Thyroid gland (tissue), 4 donors: ENCODE measurements around the gene NR6A1. TPM values are rescaled to one million over a fixed set of nuclear protein-coding genes. Genes with fewer than 3 reads are reported as not detected.

Experiments used
- DNase-seq, 2 donors: peaks; one replicate each; pipeline ENCODE4 v3.0.0-alpha.2; 2019
- H3K27ac ChIP-seq, 3 donors: fragments of 200-600 bp; sonication (generic); 1 replicate in 2 of 3; 2 replicates in 1 of 3; pipeline ENCODE4 v1.5.1; 2016 to 2019; ENCODE audit warnings: mild to moderate bottlenecking in 1 of 3, moderate library complexity in 1 of 3
- H3K27me3 ChIP-seq: fragments of 200-600 bp; sonication (generic); one replicate; pipeline ENCODE4 v1.5.1; 2019
- H3K36me3 ChIP-seq, 2 donors: fragments of 200-600 bp; sonication (generic); one replicate each; pipeline ENCODE4 v1.5.1; 2016 to 2019
- H3K4me1 ChIP-seq, 2 donors: fragments of 200-600 bp; sonication (generic); one replicate each; pipeline ENCODE4 v1.5.1; 2017 to 2019
- H3K4me3 ChIP-seq, 3 donors: fragments of 200-600 bp; sonication (generic); replicated peaks in 1 of 3; 1 replicate in 2 of 3; 2 replicates in 1 of 3; pipeline ENCODE4 v1.5.1; 2016; ENCODE audit warnings: mild to moderate bottlenecking in 1 of 3
- H3K9me3 ChIP-seq: fragments of 200-600 bp; sonication (generic); one replicate; pipeline ENCODE4 v1.5.1; 2017
- CTCF ChIP-seq, 6 experiments: fragments of 200-600 bp in 3 of 6; fragments of 450-650 bp in 3 of 6; sonication (generic) in 3 of 6; IDR thresholded peaks; one replicate each; pipeline ENCODE4 v1.5.1; 2016 to 2019; ENCODE audit warnings: antibody characterized with exemption in 6 of 6, mild to moderate bottlenecking in 2 of 6, inconsistent platforms in 1 of 6, moderate library complexity in 1 of 6
- POLR2A ChIP-seq, 2 donors: fragments of 450-650 bp; IDR thresholded peaks; one replicate each; pipeline ENCODE4 v1.6.1; 2017; ENCODE audit warnings: antibody characterized with exemption in 2 of 2, mild to moderate bottlenecking in 2 of 2, moderate library complexity in 1 of 2
- whole genome bisulfite sequencing, 2 donors: methylation state at CpG; one replicate each; pipeline ENCODE4 v1.1.5; 2017; 5-methylcytosine and 5-hydroxymethylcytosine counted together
- intact Hi-C: fragments of 100-400 bp; cut with DNase I; formaldehyde crosslinking; loops from one replicate; pipeline ENCODE4 v1.15.1; 2023
- total RNA-seq, 4 donors: library from RNA; depleted of rRNA; stranded (reverse); fragments of >200 nt; gene quantifications; one replicate each; pipeline ENCODE4 v1.2.3, GENCODE V29; 2016

NR6A1 gene
- total RNA-seq, 4 donors from 2014 or later: 15.3 to 25.0 (median 19.3) TPM

GRCh38 chr9:124665391-124666058 lies 105.6 kb downstream of the NR6A1 start:
- no peaks in the 10 kb centered on the region for H3K27me3 ChIP-seq
- no peak for DNase-seq
- no peak overlapping the region for H3K27ac ChIP-seq
- H3K4me3 ChIP-seq: no peak overlapping the region
- H3K36me3 ChIP-seq: no peaks in the 10 kb centered on the region
- 83 to 94% methylated on average over 5 of the region's 5 CpGs for WGBS, 2 donors
- H3K9me3 ChIP-seq: no peaks in the 10 kb centered on the region
- intact Hi-C loops: no loop called here
- H3K4me1 ChIP-seq: peaks cover 24 to 41% of the 10 kb centered on the region in 2 donors
- no peak for TF ChIP-seq CTCF (IDR thresholded peaks at IDR 0.05)
- no peak for TF ChIP-seq POLR2A (IDR thresholded peaks at IDR 0.05)

- TF ChIP-seq POLR2A (IDR thresholded peaks at IDR 0.05) (no peak), CTCF (IDR thresholded peaks at IDR 0.05) (no peak)
- Histone ChIP-seq H3K9me3 (no peaks in the 10 kb centered on the region), H3K4me3 (no peak overlapping the region), H3K27ac (no peak overlapping the region), H3K4me1 (peaks cover 22 to 36% of the 10 kb centered on the region in 2 donors), H3K36me3 (no peaks in the 10 kb centered on the region), H3K27me3 (no peaks in the 10 kb centered on the region)
- DNase-seq: no peak
- 90 to 91% methylated on average over 2 of the region's 2 CpGs for WGBS, 2 donors
- intact Hi-C loops: no loop called here
Measured at GRCh38 chr9:124664143-124664542, 107.0 kb downstream of the NR6A1 start.

- WGBS, 2 donors: 76 to 85% methylated on average over 6 of the region's 6 CpGs
- DNase-seq: no peak
- H3K4me3 ChIP-seq: no peak overlapping the region
- H3K4me1 ChIP-seq: peaks cover 17 to 36% of the 10 kb centered on the region in 2 donors
- TF ChIP-seq CTCF (IDR thresholded peaks at IDR 0.05) (no peak), POLR2A (IDR thresholded peaks at IDR 0.05) (no peak)
- H3K9me3 ChIP-seq: no peaks in the 10 kb centered on the region
- no peak overlapping the region for H3K27ac ChIP-seq
- H3K27me3 ChIP-seq: no peaks in the 10 kb centered on the region
- intact Hi-C loops: no loop called here
- H3K36me3 ChIP-seq: no peaks in the 10 kb centered on the region
Measured at GRCh38 chr9:124663046-124663961, 107.8 kb downstream of the NR6A1 start.

- intact Hi-C loops: no loop called here
Measured at GRCh38 chr9:124662561-124662960, 108.5 kb downstream of the NR6A1 start.

More at GRCh38 chr9:124662561-124662960, 108.5 kb downstream of the NR6A1 start:
- H3K36me3 ChIP-seq: no peaks in the 10 kb centered on the region
- no peaks in the 10 kb centered on the region for H3K9me3 ChIP-seq
- no peak overlapping the region for H3K27ac ChIP-seq
- H3K4me1 ChIP-seq: peaks cover 22 to 40% of the 10 kb centered on the region in 2 donors
- no peaks in the 10 kb centered on the region for H3K27me3 ChIP-seq
- TF ChIP-seq POLR2A (IDR thresholded peaks at IDR 0.05) (no peak), CTCF (IDR thresholded peaks at IDR 0.05) (no peak)
- no peak for DNase-seq
- no peak overlapping the region for H3K4me3 ChIP-seq
- WGBS, 2 donors: 78 to 85% methylated on average over 2 of the region's 2 CpGs
